Subcutaneous abdominal adipose tissue (tissue), 5 donors: ENCODE results near the gene NAV2.
A peak's percentile ranks its signal among the peaks of the same experiment; 100 is the strongest.

Experiments
- H3K27ac ChIP-seq: one replicate; pipeline ENCODE4 v1.7.0; 2013; ENCODE audit warnings: low read depth, mild to moderate bottlenecking, inconsistent platforms, low read length, moderate library complexity
- H3K27me3 ChIP-seq, 5 donors: one replicate each; pipeline ENCODE4 v1.7.0; 2013; ENCODE audit warnings: low read length in 5 of 5, inconsistent platforms in 1 of 5; ENCODE audit not compliant: control insufficient read depth in 5 of 5, insufficient read depth in 4 of 5
- H3K36me3 ChIP-seq, 5 donors: one replicate each; pipeline ENCODE4 v1.7.0; 2013; ENCODE audit warnings: low read length in 5 of 5; ENCODE audit not compliant: control insufficient read depth in 5 of 5, insufficient read depth in 5 of 5
- H3K4me1 ChIP-seq, 5 donors: one replicate each; pipeline ENCODE4 v1.7.0; 2013; ENCODE audit warnings: low read length in 5 of 5, mild to moderate bottlenecking in 3 of 5, moderate library complexity in 1 of 5; ENCODE audit not compliant: control insufficient read depth in 5 of 5, insufficient read depth in 5 of 5
- H3K4me3 ChIP-seq, 5 donors: one replicate each; pipeline ENCODE4 v1.7.0; 2013; ENCODE audit warnings: low read length in 5 of 5, low read depth in 1 of 5
- H3K9ac ChIP-seq, 5 donors: one replicate each; pipeline ENCODE4 v1.7.0; 2013; ENCODE audit warnings: low read length in 5 of 5, mild to moderate bottlenecking in 4 of 5, moderate library complexity in 3 of 5
- H3K9me3 ChIP-seq, 5 donors: one replicate each; pipeline ENCODE4 v1.7.0; 2013; ENCODE audit warnings: low read length in 5 of 5; ENCODE audit not compliant: control insufficient read depth in 5 of 5
- donor health status: healthy.
- donor health status: healthy.
- donor health status: healthy.
- donor health status: healthy.
- donor health status: healthy.

NAV2 gene

DNA sequence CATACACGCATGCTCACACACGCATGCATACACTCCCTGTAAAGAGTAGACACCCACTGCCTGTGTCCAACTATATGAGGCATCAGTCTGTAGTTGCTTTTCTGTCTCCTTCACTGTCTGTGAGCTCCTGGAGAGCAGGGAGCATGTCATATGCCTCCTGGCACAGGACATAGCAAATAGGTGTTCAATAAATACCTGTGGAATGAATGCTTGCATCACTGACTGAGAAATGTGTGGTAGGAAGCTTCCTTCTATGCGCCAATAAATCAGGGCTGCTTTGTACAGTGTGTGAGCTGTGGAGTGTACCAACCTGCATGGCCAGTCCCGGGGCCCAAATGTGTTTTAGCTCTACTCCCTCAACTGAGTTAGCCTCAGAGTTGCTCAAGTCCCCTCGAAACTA lies 37.2 kb upstream of the NAV2 start:
- H3K9ac ChIP-seq, result no peak overlapping the region
- H3K27me3 ChIP-seq, result no peaks in the 10 kb centered on the region
- no peaks in the 10 kb centered on the region for H3K9me3 ChIP-seq
- H3K36me3 ChIP-seq, result no peaks in the 10 kb centered on the region
- no peak overlapping the region for H3K27ac ChIP-seq
- peaks cover 4 to 62% (median 48%) of the 10 kb centered on the region in 5 donors for H3K4me1 ChIP-seq
- H3K4me3 ChIP-seq, result no peak overlapping the region

DNA sequence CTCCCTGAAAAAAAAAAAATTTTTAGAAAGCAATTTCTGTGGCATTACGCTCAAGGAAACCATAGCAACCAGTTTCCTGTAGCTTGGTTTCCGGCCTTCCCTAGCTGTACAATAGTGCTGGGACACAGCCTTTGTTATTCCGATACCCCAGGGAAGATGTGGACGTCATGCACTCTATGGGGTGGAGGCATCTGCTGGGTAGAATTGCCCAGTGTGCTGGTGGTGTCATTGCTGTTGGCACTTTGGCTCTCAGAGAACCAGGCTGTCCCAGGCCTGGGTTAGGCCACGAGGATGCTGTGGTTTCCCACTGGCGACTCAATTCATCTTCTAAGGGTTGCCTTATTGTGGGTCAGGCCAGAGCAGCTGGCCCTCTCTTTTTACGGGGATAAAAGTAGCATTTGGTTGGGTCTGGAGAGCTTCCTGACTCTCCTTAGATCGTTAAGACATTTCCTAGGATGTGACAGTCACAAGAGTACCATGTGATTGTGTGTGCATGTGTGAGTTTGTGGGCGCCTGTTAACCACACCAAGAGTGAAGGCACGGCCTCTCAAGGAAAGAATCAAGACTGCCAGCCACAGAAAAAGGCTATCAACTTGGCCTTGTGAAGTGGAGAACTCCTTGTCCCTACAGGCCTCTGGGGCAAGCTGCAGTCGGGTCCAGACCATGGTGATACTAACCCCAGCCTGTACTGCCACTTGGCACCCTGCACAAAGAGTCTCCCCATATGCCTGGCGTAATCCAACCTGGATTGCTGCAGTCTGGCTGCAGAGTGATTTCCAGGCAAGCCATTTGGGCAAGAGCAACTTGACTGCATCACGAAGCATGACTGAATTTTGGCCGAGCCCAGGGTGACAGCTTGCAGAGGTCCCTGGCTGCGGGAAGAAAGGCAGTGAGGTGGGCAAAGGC lies 35.9 kb upstream of the NAV2 start:
- Histone ChIP-seq H3K4me1 (peaks cover 4 to 73% (median 60%) of the 10 kb centered on the region in 5 donors), H3K9ac (peak overlapping the region in 2 of 5 donors; percentile 9 to 44), H3K27ac (peak overlapping the region; percentile 75)

DNA sequence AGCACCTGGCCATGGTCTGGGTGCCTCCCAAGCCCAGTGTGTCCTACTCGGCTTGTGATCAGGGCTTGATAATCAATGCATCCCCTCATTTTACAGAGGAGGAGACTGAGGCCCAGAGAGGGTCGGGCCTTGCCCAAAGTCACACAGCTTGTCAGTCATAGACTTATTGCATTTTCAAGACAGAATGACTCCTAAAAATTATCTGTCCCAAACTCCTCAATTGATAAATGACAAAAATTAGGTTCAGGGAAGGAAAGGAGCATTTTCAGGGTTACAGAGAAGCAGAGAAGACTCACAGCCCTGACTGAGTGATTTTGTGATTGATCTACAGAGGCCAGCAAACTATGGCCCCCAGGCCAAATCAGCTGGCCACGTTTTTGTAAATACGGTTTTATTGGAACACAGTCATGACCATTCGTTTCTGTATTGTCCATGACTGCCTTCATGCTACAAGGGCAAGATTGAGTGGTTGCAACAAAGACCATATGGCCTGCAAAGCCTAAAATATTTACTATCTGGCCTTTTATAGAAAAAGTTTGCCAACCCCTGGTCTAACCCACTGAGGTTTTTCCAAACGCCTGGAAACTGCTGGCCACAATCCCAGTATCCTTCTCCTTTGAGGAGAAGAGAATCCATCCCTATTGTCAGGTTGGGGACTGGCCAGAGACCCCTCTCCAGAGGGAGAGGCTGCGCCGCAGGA lies 35.1 kb upstream of the NAV2 start:
- Histone ChIP-seq H3K36me3 (no peaks in the 10 kb centered on the region), H3K27me3 (no peaks in the 10 kb centered on the region), H3K9me3 (no peaks in the 10 kb centered on the region), H3K9ac (no peak overlapping the region), H3K27ac (peak overlapping the region; percentile 75), H3K4me3 (no peak overlapping the region), H3K4me1 (peaks cover 4 to 75% (median 63%) of the 10 kb centered on the region in 5 donors)

More for the DNA sequence above, 35.9 kb upstream of the NAV2 start:
- Histone ChIP-seq H3K4me3 (no peak overlapping the region), H3K27me3 (no peaks in the 10 kb centered on the region), H3K9me3 (no peaks in the 10 kb centered on the region), H3K36me3 (no peaks in the 10 kb centered on the region)

DNA sequence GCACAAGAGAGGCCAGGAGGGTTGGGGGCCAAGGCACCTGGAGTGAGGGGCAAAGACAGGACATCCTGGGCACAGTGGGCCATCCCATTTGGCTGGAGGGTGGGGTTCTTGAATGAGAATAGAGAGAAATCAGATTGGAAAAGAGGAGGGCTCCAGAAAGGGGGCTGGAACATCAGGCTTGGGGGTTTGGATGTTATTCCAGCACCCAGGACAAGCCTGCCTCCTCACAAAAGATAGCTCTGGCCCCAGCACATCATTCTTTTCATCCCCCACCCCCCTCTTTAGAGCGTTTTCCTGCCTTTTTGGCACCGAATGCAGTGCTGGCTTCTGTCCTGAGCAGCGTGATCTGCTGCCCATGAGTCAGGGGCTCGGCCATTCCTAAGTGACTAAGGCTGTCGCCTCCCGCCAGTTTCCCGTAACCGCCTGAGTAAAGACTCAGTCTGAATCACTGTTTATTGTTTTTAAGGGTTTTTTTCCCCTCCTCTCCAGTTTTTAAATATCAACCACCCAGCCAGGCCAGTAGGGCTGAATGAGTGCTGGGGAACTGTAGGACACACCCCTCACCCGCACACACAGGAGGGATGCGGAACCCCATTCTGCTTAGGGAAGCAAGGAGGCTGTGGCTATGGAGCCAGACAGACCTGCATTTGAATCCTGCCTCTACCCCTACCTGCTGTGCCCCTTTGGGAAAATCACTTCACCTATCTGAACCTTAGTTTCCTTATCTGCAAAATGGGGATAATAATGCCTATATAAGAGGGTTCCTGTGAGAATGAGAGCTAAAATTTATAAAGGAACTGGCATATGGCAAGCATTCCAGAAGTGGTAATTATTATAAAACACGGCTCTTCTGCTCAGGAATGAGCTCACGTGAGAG lies 32.4 kb upstream of the NAV2 start:
- H3K9me3 ChIP-seq, result no peaks in the 10 kb centered on the region
- H3K9ac ChIP-seq, result peak overlapping the region in 2 of 5 donors; percentile 24 to 44

DNA sequence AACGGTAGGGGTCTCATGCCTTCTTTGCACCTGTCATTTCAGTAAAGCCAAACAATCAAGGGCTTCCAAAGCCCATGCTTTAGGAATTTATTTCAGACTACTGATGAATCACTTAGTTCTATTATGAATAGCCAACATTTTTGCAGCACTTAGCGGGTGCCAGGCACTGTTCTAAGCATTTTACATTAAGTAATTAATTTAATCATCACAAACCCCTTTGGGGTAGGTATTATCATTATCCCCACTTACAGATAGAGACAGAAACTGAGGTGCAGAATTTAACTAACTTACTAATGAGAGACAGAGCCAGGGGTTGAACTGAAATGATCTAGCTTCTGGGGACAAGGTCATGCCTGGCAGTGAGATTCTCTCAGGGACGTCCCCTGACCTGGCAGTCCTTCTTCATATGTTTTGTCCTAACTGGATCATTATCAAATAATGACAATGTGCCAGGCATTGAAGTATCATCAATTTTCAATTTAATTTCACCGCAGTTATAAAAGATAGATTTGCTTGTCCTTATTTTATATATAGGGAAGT lies 31.7 kb upstream of the NAV2 start:
- peaks cover 8 to 63% (median 62%) of the 10 kb centered on the region in 5 donors for H3K4me1 ChIP-seq
- H3K9ac ChIP-seq, result peak overlapping the region in 1 of 5 donors; percentile 44

More for the DNA sequence above, 32.4 kb upstream of the NAV2 start:
- no peaks in the 10 kb centered on the region for H3K36me3 ChIP-seq
- H3K27me3 ChIP-seq, result no peaks in the 10 kb centered on the region
- peaks cover 8 to 69% (median 65%) of the 10 kb centered on the region in 5 donors for H3K4me1 ChIP-seq
- peak overlapping the region in 2 of 5 donors; percentile 19 to 23 for H3K4me3 ChIP-seq
- peak overlapping the region; percentile 52 for H3K27ac ChIP-seq

DNA sequence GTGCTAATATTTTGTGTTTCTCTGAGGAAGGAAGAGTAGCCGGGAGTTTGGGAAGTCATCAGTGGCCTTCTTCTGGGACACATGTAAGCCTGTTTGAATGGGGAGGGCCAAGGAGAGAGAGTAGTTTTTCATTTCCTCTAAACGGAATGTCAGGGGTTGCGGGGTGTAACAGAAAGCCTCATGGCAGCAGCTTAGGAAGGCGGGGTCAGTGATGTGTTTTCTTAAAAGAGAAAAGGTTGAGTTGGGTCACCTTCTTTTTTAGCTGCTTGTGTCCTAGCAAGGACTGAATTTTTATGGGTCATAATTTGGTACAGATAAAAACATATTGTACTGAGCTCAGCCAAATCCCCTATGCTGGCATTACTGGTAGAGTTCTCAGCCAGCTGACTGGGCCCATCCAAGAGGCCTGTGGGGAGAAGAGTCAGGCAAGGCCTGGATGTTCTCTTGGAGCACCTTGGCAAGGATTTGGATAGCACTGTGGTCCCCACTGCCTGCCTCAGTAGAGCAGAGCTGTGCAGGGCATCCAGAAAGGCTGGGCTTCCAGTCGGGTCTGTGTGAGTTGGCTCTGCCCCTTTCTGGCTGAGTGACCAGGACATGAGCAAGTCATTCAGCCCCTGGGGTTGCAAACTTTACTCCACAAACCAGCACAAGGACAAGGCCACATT lies 29.4 kb upstream of the NAV2 start:
- Histone ChIP-seq H3K36me3 (no peaks in the 10 kb centered on the region), H3K9me3 (no peaks in the 10 kb centered on the region), H3K27me3 (no peaks in the 10 kb centered on the region), H3K9ac (peak overlapping the region in 1 of 5 donors; percentile 17), H3K4me1 (peaks cover 4 to 44% (median 38%) of the 10 kb centered on the region in 5 donors), H3K27ac (peak overlapping the region; percentile 69), H3K4me3 (no peak overlapping the region)

More for the DNA sequence above, 31.7 kb upstream of the NAV2 start:
- H3K9me3 ChIP-seq, result no peaks in the 10 kb centered on the region
- no peaks in the 10 kb centered on the region for H3K27me3 ChIP-seq
- H3K27ac ChIP-seq, result peak overlapping the region; percentile 19
- no peaks in the 10 kb centered on the region for H3K36me3 ChIP-seq
- H3K4me3 ChIP-seq, result peak overlapping the region in 1 of 5 donors; percentile 23

DNA sequence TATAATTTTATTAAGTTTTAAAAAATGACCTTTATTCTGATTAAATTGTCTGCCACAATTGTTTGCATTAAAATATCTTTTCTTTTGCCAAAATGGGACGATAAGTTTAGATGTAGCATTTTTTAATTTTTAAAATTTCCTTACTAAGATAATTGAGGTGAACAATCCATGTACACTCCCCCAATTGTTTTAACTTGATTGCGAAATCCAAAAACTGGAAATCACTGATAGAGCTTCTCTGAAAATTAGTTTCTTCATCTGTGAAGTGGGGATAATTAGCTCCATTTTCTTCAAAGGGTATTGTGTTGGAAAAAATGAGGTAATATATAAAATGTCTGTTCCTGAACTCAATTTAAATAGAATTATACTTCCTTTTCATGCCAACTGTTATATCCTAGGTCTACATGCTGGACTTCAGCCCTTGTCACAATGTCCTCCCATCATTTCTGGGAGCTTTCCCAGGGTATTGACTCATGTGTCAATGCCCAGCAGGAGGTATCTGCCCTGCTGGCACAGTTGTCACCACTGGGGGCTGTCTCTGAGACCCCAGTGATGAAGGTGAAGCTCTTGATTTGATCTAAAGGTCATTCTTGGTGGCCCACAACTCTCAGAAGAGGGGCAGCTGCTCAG lies 28.7 kb upstream of the NAV2 start:
- peak overlapping the region; percentile 69 for H3K27ac ChIP-seq
- no peaks in the 10 kb centered on the region for H3K9me3 ChIP-seq
- no peak overlapping the region for H3K9ac ChIP-seq
- H3K36me3 ChIP-seq, result no peaks in the 10 kb centered on the region
- no peak overlapping the region for H3K4me3 ChIP-seq
- H3K4me1 ChIP-seq, result peaks cover 4 to 46% (median 38%) of the 10 kb centered on the region in 5 donors
- no peaks in the 10 kb centered on the region for H3K27me3 ChIP-seq

DNA sequence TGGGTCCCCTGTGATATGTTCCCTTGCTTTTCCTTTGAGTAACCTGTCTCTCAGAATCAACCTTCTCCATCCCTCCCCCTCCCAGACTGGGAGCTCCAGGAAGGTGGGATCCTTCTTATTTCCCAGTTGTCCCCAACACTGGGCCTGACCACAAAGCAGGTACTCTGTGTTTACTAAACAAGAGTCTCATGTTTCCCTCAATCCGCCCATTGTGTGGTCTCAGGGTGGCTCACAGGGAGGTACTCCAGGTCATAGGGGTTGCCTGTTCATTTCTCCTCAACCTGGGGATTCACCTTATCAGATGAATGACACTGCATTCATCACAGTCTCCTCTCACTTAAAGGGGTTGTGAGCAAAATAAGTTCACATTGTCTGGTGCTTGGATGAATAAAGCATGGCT lies 26.4 kb upstream of the NAV2 start:
- Histone ChIP-seq H3K36me3 (no peaks in the 10 kb centered on the region), H3K4me1 (peaks cover 4 to 36% (median 21%) of the 10 kb centered on the region in 5 donors), H3K27me3 (no peaks in the 10 kb centered on the region), H3K4me3 (no peak overlapping the region), H3K9me3 (no peaks in the 10 kb centered on the region), H3K9ac (no peak overlapping the region), H3K27ac (no peak overlapping the region)

DNA sequence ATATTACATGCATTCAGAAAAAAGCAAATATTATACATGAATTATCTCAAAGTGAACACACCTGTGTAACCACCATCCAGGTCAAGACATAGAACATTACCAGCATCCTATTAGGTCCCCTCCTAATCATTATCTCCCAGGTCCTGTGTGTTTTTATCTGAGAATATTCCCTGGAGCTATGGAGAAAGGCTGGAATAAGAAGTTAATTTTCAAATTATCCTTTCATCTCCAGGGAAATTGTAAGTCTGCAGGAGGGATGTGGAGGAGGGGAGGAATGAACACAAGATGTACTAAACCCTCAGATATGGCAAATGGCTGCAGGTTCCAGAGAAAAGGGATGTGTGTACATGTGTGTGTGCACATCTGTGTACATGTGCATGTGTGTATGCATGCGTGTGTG lies 25.2 kb upstream of the NAV2 start:
- Histone ChIP-seq H3K9me3 (no peaks in the 10 kb centered on the region), H3K27me3 (no peaks in the 10 kb centered on the region), H3K4me1 (peaks cover 4 to 29% (median 16%) of the 10 kb centered on the region in 5 donors), H3K9ac (no peak overlapping the region), H3K4me3 (no peak overlapping the region), H3K27ac (no peak overlapping the region), H3K36me3 (no peaks in the 10 kb centered on the region)
